WTC11 (cell line): ENCODE measurements around the gene CDK6. TPM values are rescaled to one million over a fixed set of nuclear protein-coding genes. Genes with fewer than 3 reads are reported as not detected.

Source experiments
- ATAC-seq: fragments of 200-7000 bp; cut with Tn5 transposase; 2 replicates; pipeline ENCODE4 v1.10.0; 2021; ENCODE audit warnings: mild to moderate bottlenecking, moderate library complexity
- CTCF ChIA-PET: fragments of 300-600 bp; sonication (Branson Sonifier 250); formaldehyde crosslinking; loops from one replicate; lab custom pipeline; 2021; ENCODE audit warnings: antibody characterized with exemption; lab: Charles Lee
- POLR2A ChIA-PET: fragments of 350-600 bp; sonication (Branson Sonifier 250); formaldehyde crosslinking; loops from one replicate; lab custom pipeline; 2021; ENCODE audit warnings: antibody characterized with exemption; lab: Charles Lee
- DNase-seq: peaks from one replicate; pipeline ENCODE4 v3.0.0; 2021; ENCODE audit warnings: low spot score
- H3K27ac Mint-ChIP-seq: 2 replicates; pipeline ENCODE4 v1.8.0; 2021; ENCODE audit warnings: mixed read lengths
- H3K27me3 Mint-ChIP-seq: 2 replicates; pipeline ENCODE4 v1.8.0; 2021; ENCODE audit warnings: low read depth, mild to moderate bottlenecking, moderate library complexity, mixed read lengths
- H3K36me3 Mint-ChIP-seq: 2 replicates; pipeline ENCODE4 v1.8.0; 2021; ENCODE audit warnings: mixed read lengths
- H3K4me1 Mint-ChIP-seq: 2 replicates; pipeline ENCODE4 v1.8.0; 2022; ENCODE audit warnings: mixed read lengths
- H3K4me3 Mint-ChIP-seq: 2 replicates; pipeline ENCODE4 v1.8.0; 2021; ENCODE audit warnings: mild to moderate bottlenecking, moderate library complexity, mixed read lengths
- H3K9me3 Mint-ChIP-seq: 2 replicates; pipeline ENCODE4 v1.8.0; 2021; ENCODE audit warnings: mixed read lengths
- ARID4B ChIP-seq: sonication (generic); formaldehyde crosslinking; IDR thresholded peaks from 2 replicates; pipeline ENCODE4 v1.8.0; 2023; ENCODE audit warnings: missing genetic modification reagents, mild to moderate bottlenecking, borderline replicate concordance
- CREB1 ChIP-seq: sonication (generic); formaldehyde crosslinking; IDR thresholded peaks from 2 replicates; pipeline ENCODE4 v1.8.0; 2023; ENCODE audit warnings: mild to moderate bottlenecking, missing genetic modification reagents
- GTF2I ChIP-seq: fragments of 250-450 bp; sonication (Bioruptor Pico); conservative IDR thresholded peaks from 2 replicates; pipeline ENCODE4 v1.4.0; 2021; ENCODE audit warnings: mild to moderate bottlenecking
- KAT7 ChIP-seq: sonication (generic); formaldehyde crosslinking; IDR thresholded peaks from 2 replicates; pipeline ENCODE4 v1.8.1; 2023; ENCODE audit warnings: missing genetic modification reagents, mild to moderate bottlenecking, borderline replicate concordance
- MYBL2 ChIP-seq: sonication (generic); formaldehyde crosslinking; IDR thresholded peaks from 2 replicates; pipeline ENCODE4 v1.8.1; 2023; ENCODE audit warnings: mild to moderate bottlenecking, moderate library complexity, missing genetic modification reagents
- NFATC4 ChIP-seq: fragments of 250-450 bp; sonication (Bioruptor Pico); IDR thresholded peaks from 2 replicates; pipeline ENCODE4 v1.9.0; 2021; ENCODE audit warnings: mild to moderate bottlenecking
- NFE2L1 ChIP-seq: sonication (generic); formaldehyde crosslinking; IDR thresholded peaks from 2 replicates; pipeline ENCODE4 v1.8.1; 2023; ENCODE audit warnings: missing genetic modification reagents
- NFYB ChIP-seq: sonication (generic); formaldehyde crosslinking; conservative IDR thresholded peaks from 2 replicates; pipeline ENCODE4 v1.8.0; 2022; ENCODE audit warnings: low read depth, missing genetic modification reagents
- SP1 ChIP-seq: sonication (generic); formaldehyde crosslinking; conservative IDR thresholded peaks from 2 replicates; pipeline ENCODE4 v1.8.1; 2022; ENCODE audit warnings: missing genetic modification reagents
- TCF7 ChIP-seq: sonication (generic); formaldehyde crosslinking; IDR thresholded peaks from 2 replicates; pipeline ENCODE4 v1.8.0; 2022; ENCODE audit warnings: mild to moderate bottlenecking, low read depth, missing genetic modification reagents, moderate library complexity
- TEAD4 ChIP-seq: sonication (generic); formaldehyde crosslinking; IDR thresholded peaks from 2 replicates; pipeline ENCODE4 v1.8.0; 2022; ENCODE audit warnings: mild to moderate bottlenecking, missing genetic modification reagents
- USF1 ChIP-seq: sonication (generic); formaldehyde crosslinking; IDR thresholded peaks from 2 replicates; pipeline ENCODE4 v1.8.0; 2022; ENCODE audit warnings: mild to moderate bottlenecking, missing genetic modification reagents
- ZNF396 ChIP-seq: fragments of 250-450 bp; sonication (Bioruptor Pico); IDR thresholded peaks from 2 replicates; pipeline ENCODE4 v1.8.0; 2021; ENCODE audit warnings: mild to moderate bottlenecking, moderate library complexity, borderline replicate concordance
- ZNF423 ChIP-seq: fragments of 250-450 bp; sonication (Bioruptor Pico); IDR thresholded peaks from 2 replicates; pipeline ENCODE4 v2.1.2; 2022; ENCODE audit warnings: mild to moderate bottlenecking, moderate library complexity
- ZNF532 ChIP-seq: fragments of 250-450 bp; sonication (Bioruptor Pico); IDR thresholded peaks from 2 replicates; pipeline ENCODE4 v1.9.0; 2021; ENCODE audit warnings: mild to moderate bottlenecking, borderline replicate concordance
- total RNA-seq: library from RNA; stranded (reverse); gene quantifications from 3 replicates; pipeline ENCODE4 v1.2.3, GENCODE V29; 2021
- TF ChIP-seq, protein P1 (sequence below): fragments of 250-450 bp; sonication (Bioruptor Pico); IDR thresholded peaks from 2 replicates; pipeline ENCODE4 v1.8.0; 2021; ENCODE audit warnings: mild to moderate bottlenecking
- TF ChIP-seq, protein P2 (sequence below): fragments of 250-450 bp; sonication (Bioruptor Pico); IDR thresholded peaks from 2 replicates; pipeline ENCODE4 v1.9.0; 2021; ENCODE audit warnings: moderate library complexity, mild to moderate bottlenecking, inconsistent platforms, borderline replicate concordance
- TF ChIP-seq, protein P3 (sequence below): sonication (generic); formaldehyde crosslinking; IDR thresholded peaks from 2 replicates; pipeline ENCODE4 v1.8.1; 2023; ENCODE audit warnings: mild to moderate bottlenecking, missing genetic modification reagents

CDK6 gene
- total RNA-seq, 1 experiment from 2014 or later, result 47.2 TPM

DNA sequence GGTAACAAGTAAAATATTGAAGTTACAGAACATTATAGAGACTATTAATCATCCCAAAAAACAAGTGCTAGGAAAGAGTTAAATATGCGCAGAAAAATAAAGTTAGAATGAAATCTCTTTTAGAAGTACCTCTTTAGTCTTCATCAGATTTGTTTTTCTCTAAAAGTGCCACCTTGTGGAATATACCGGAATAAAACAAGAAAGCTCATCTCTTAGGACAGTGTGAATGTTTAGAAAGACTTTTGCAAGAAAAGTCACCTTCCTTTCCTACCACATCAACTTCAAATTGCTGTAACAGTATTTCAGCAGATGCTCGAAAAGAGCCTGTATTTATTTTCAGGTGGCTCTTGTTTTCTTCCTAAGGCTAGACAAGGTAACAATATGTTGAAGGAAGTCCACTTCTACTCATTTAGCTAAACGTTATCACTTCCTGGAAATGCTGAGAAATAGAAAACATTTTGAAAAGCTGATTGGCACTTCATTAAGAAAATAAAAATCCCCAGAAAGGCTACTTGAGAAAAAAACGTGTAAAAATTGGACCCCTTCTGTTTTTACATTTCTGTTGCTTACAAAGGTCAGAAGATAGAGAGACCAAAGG lies 226.4 kb downstream of the CDK6 start:
- ChIA-PET POLR2A (interaction anchor here (0.5 to 1.0 kb wide), 3 partner anchors 19 to 444 kb away, joined by 3 to 6 read pairs (median 3); no protein-coding TSS in a partner anchor), CTCF (interaction anchor here (0.6 to 2.1 kb wide), 15 partner anchors 9 to 384 kb away, joined by 3 to 22 read pairs (median 3); partner anchors contain the start of genes FAM133B, PEX1 and RBM48)
- no peak overlapping the region; the same call in 1 of the 2 replicates for H3K4me3 Mint-ChIP-seq

More for the DNA sequence above, 226.4 kb downstream of the CDK6 start:
- H3K36me3 Mint-ChIP-seq, result no peaks in the 10 kb centered on the region
- TF ChIP-seq KAT7 (CRISPR knock-in tag) (no peak), ZNF532 (CRISPR knock-in tag) (no peak), MYBL2 (no peak), TEAD4 (CRISPR knock-in tag) (no peak), NFYB (no peak), SP1 (CRISPR knock-in tag) (no peak), NFATC4 (CRISPR knock-in tag) (no peak), ZNF396 (CRISPR knock-in tag) (no peak), GTF2I (CRISPR knock-in tag) (no peak), ARID4B (no peak), TCF7 (CRISPR knock-in tag) (no peak), CREB1 (CRISPR knock-in tag) (no peak), NFE2L1 (CRISPR knock-in tag) (no peak), ZNF423 (CRISPR knock-in tag) (no peak), USF1 (CRISPR knock-in tag) (no peak)
- TF ChIP-seq, protein P1, sequence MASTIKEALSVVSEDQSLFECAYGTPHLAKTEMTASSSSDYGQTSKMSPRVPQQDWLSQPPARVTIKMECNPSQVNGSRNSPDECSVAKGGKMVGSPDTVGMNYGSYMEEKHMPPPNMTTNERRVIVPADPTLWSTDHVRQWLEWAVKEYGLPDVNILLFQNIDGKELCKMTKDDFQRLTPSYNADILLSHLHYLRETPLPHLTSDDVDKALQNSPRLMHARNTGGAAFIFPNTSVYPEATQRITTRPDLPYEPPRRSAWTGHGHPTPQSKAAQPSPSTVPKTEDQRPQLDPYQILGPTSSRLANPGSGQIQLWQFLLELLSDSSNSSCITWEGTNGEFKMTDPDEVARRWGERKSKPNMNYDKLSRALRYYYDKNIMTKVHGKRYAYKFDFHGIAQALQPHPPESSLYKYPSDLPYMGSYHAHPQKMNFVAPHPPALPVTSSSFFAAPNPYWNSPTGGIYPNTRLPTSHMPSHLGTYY (CRISPR knock-in tag), result no peak
- TF ChIP-seq, protein P2, sequence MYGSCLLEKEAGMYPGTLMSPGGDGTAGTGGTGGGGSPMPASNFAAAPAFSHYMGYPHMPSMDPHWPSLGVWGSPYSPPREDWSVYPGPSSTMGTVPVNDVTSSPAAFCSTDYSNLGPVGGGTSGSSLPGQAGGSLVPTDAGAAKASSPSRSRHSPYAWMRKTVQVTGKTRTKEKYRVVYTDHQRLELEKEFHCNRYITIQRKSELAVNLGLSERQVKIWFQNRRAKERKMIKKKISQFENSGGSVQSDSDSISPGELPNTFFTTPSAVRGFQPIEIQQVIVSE (CRISPR knock-in tag), result no peak
- TF ChIP-seq, protein P3, sequence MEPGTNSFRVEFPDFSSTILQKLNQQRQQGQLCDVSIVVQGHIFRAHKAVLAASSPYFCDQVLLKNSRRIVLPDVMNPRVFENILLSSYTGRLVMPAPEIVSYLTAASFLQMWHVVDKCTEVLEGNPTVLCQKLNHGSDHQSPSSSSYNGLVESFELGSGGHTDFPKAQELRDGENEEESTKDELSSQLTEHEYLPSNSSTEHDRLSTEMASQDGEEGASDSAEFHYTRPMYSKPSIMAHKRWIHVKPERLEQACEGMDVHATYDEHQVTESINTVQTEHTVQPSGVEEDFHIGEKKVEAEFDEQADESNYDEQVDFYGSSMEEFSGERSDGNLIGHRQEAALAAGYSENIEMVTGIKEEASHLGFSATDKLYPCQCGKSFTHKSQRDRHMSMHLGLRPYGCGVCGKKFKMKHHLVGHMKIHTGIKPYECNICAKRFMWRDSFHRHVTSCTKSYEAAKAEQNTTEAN (CRISPR knock-in tag), result no peak
- no peaks in the 10 kb centered on the region for H3K9me3 Mint-ChIP-seq
- no peak overlapping the region for H3K27ac Mint-ChIP-seq
- ATAC-seq, result peak; percentile 29
- H3K4me1 Mint-ChIP-seq, result peaks cover 17% of the 10 kb centered on the region
- no peaks in the 10 kb centered on the region; the same call in 1 of the 2 replicates for H3K27me3 Mint-ChIP-seq
- no peak for DNase-seq
